Subcutaneous abdominal adipose tissue (tissue), 5 donors: Measurements from ENCODE around the gene G3BP1.
A peak's percentile ranks its signal among the peaks of the same experiment; 100 is the strongest.
"Not testable (repeated sequence)": the region's sequence is repeated elsewhere in the genome, so short reads cannot be mapped to it uniquely, and the experiment has no call there.

ENCODE experiments used
- H3K27ac ChIP-seq: one replicate; pipeline ENCODE4 v1.7.0; 2013; ENCODE audit warnings: low read depth, mild to moderate bottlenecking, inconsistent platforms, low read length, moderate library complexity
- H3K27me3 ChIP-seq, 5 donors: one replicate each; pipeline ENCODE4 v1.7.0; 2013; ENCODE audit warnings: low read length in 5 of 5, inconsistent platforms in 1 of 5; ENCODE audit not compliant: control insufficient read depth in 5 of 5, insufficient read depth in 4 of 5
- H3K36me3 ChIP-seq, 5 donors: one replicate each; pipeline ENCODE4 v1.7.0; 2013; ENCODE audit warnings: low read length in 5 of 5; ENCODE audit not compliant: control insufficient read depth in 5 of 5, insufficient read depth in 5 of 5
- H3K4me1 ChIP-seq, 5 donors: one replicate each; pipeline ENCODE4 v1.7.0; 2013; ENCODE audit warnings: low read length in 5 of 5, mild to moderate bottlenecking in 3 of 5, moderate library complexity in 1 of 5; ENCODE audit not compliant: control insufficient read depth in 5 of 5, insufficient read depth in 5 of 5
- H3K4me3 ChIP-seq, 5 donors: one replicate each; pipeline ENCODE4 v1.7.0; 2013; ENCODE audit warnings: low read length in 5 of 5, low read depth in 1 of 5
- H3K9ac ChIP-seq, 5 donors: one replicate each; pipeline ENCODE4 v1.7.0; 2013; ENCODE audit warnings: low read length in 5 of 5, mild to moderate bottlenecking in 4 of 5, moderate library complexity in 3 of 5
- H3K9me3 ChIP-seq, 5 donors: one replicate each; pipeline ENCODE4 v1.7.0; 2013; ENCODE audit warnings: low read length in 5 of 5; ENCODE audit not compliant: control insufficient read depth in 5 of 5
- donor health status: healthy.
- donor health status: healthy.
- donor health status: healthy.
- donor health status: healthy.
- donor health status: healthy.

G3BP1 gene

GRCh38 chr5:151770383-151771258 lies 1.1 kb upstream of the G3BP1 start:
- Histone ChIP-seq H3K4me1 (peaks cover 6 to 51% (median 47%) of the 10 kb centered on the region in 5 donors), H3K4me3 (peak overlapping the region; percentile 74 to 87 (median 78)), H3K27ac (peak overlapping the region; percentile 97), H3K27me3 (no peaks in the 10 kb centered on the region), H3K36me3 (no peaks in the 10 kb centered on the region), H3K9me3 (no peaks in the 10 kb centered on the region), H3K9ac (peak overlapping the region; percentile 73 to 93 (median 89))

DNA sequence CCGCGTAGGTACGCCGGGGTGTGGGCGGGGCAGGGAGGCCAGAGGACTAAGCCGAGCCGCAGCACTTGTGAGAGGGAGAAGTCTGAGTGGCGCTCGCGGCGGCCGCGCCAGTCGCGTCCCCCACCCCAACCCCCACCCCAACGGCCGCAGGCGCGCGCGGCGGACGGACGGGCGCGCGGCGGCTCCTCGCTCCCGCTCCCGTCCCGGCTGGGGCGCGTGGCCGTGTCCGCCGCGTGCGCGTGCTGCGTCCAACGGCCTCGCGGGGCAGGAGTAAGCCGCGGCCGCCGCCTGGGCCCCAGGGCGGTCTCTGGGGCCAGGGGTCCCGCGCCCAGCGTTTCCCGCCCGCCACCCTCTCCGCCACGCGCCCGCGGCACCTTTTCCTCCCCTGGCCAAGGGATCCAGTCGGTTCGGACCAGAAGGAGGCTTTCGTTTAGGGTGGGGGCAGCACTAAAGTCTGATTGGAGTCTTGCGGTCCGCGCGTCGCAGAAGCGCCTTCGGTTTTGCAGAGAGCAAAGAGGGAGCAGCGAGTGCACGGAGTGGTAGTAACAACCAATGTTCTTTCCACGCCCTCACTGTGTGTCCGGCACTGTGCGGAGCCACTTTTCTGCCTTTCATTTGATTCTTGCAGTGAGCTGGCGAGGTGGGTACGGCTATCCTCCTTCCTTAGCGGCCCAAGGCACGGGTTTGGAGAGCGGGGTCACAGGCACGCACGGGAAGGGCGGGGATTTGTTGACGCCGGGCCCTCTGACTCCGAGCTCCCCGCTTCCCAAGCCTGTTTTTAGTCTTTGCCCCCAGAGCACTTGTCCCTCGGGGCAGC lies 483 bp downstream of the G3BP1 start:
- H3K36me3 ChIP-seq: peaks cover 0 to under 1% (median 0%) of the 10 kb centered on the region in 5 donors
- peak overlapping the region; percentile 99 for H3K27ac ChIP-seq
- H3K27me3 ChIP-seq: no peaks in the 10 kb centered on the region
- peaks cover 6 to 58% (median 55%) of the 10 kb centered on the region in 5 donors for H3K4me1 ChIP-seq
- peak overlapping the region; percentile 82 to 95 (median 90) for H3K9ac ChIP-seq
- H3K4me3 ChIP-seq: peak overlapping the region; percentile 69 to 98 (median 94)
- H3K9me3 ChIP-seq: no peaks in the 10 kb centered on the region

DNA sequence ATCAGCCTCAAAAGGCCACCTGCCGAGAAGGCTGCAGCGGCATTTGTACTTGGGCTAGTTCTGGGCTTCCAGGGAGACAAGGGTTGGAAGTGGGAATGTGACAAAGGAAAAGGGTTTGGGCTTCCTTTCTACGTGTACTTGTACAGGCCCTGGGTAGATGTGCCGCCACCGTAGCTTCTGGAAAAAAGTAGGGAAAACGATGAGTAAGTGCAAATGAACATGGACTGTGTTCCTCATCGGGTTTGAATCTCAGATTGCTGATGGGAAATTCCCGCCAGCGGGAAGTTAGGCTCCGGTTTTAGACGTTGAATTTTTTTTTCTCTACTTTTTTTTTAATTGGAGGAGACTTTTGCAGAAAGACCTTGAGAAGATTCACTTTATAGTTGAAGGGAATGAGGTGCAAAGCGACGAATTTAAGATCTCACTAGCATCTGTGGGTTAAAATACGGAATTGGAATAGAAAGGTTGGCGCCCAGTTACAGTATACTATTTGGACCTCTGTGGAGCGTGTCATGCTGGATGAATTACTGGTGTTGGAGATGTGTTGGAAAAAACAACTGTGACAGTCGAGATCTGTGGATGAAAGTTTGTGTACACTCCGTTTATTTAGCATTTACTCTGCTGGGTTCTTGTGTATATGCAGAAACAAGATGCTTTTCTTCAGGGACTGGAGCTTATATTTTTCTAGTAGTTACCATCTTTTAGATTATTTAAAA lies 1.2 kb downstream of the G3BP1 start:
- peak overlapping the region; percentile 99 for H3K27ac ChIP-seq
- peak overlapping the region; percentile 75 to 95 (median 90) for H3K9ac ChIP-seq
- no peaks in the 10 kb centered on the region for H3K9me3 ChIP-seq
- peak overlapping the region; percentile 69 to 98 (median 94) for H3K4me3 ChIP-seq
- no peaks in the 10 kb centered on the region for H3K27me3 ChIP-seq
- peaks cover 6 to 65% (median 60%) of the 10 kb centered on the region in 5 donors for H3K4me1 ChIP-seq
- peaks cover 0 to 8% (median 0%) of the 10 kb centered on the region in 5 donors for H3K36me3 ChIP-seq

DNA sequence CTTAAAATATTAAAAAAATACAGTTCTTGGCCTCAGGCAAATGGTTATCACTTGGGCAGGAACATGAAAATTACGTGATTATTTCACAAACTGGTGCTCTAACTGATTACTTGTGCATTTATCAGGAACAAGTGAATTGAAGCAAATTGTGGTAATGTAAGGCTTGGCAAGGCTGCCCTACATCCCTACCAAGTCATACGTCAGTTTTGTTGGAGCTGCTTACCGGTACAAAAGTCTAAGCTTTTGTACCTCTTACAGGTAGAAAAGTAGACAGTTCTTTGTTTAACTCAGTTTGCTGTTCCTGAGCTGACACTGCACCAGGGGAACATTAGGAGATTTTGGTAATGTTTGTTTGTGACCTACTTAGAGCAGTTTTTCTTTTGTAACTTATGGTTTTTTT lies 2.2 kb downstream of the G3BP1 start:
- peaks cover 0 to 9% (median 0%) of the 10 kb centered on the region in 5 donors for H3K36me3 ChIP-seq

GRCh38 chr5:151775025-151775606 lies 3.4 kb downstream of the G3BP1 start:
- Histone ChIP-seq H3K36me3 (peaks cover 0 to 9% (median 0%) of the 10 kb centered on the region in 5 donors), H3K27ac (peak overlapping the region; percentile 99), H3K27me3 (no peaks in the 10 kb centered on the region), H3K4me3 (peak overlapping the region in 2 of 5 donors; percentile 16 to 17), H3K4me1 (peaks cover 6 to 65% (median 62%) of the 10 kb centered on the region in 5 donors), H3K9me3 (no peaks in the 10 kb centered on the region), H3K9ac (no peak overlapping the region)

More for the DNA sequence above, 2.2 kb downstream of the G3BP1 start:
- Histone ChIP-seq H3K27ac (peak overlapping the region; percentile 99), H3K27me3 (no peaks in the 10 kb centered on the region), H3K9ac (peak overlapping the region in 4 of 5 donors; percentile 40 to 94 (median 68)), H3K4me1 (peaks cover 6 to 65% (median 60%) of the 10 kb centered on the region in 5 donors), H3K9me3 (no peaks in the 10 kb centered on the region), H3K4me3 (peak overlapping the region; percentile 36 to 98 (median 94))

DNA sequence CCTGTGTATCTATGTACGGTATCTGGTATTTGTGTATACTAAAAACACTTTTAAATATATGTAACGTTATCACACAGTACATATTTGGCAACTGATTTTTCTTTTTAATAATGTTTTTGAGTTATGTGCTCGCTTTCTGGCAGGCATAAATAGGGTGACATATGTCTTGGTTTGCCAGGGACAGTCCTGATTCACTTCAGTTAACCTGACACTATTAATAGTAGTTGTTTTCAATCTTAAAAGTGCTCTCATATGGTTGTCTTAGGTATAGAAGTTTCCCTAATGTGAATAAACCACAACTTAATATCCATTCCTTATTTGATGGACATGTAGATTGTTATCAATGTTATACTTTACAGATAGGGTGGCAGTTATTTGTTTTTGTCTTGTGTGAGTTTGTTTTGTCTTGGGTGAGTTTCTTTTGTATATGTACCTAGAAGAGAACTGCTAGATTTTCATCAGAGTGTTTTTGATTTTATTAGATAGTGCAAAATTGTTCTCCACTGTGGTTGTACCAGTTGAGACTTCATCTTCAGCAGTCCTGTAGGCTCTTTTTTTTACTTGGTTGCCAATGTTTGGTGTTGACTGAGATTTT lies 7.9 kb downstream of the G3BP1 start:
- Histone ChIP-seq H3K9ac (peak overlapping the region in 1 of 5 donors; percentile 3), H3K27ac (no peak overlapping the region), H3K4me3 (no peak overlapping the region), H3K36me3 (peaks cover 0 to 9% (median 0%) of the 10 kb centered on the region in 5 donors), H3K27me3 (no peaks in the 10 kb centered on the region), H3K9me3 (no peaks in the 10 kb centered on the region), H3K4me1 (peaks cover 2 to 42% (median 39%) of the 10 kb centered on the region in 5 donors)

DNA sequence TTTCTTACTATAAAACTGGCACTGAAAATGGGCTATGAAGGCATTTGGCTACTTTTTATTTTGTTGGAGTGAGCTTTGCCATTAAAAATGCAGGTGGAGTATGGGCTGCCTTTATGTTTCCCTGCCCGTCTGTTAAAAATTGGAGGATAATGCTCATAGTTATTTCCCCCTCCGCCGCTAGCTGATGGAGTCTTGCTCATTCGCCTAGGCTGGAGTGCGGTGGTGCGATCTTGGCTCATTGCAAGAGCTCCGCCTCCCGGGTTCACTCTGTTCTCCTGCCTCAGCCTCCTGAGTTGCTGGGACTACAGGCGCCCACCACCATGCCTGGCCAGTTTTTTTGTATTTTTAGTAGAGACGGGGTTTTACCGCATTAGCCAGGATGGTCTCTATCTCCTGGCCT lies 8.6 kb downstream of the G3BP1 start:
- Histone ChIP-seq H3K9ac (no peak overlapping the region), H3K4me3 (no peak overlapping the region), H3K36me3 (peaks cover 0 to 9% (median 0%) of the 10 kb centered on the region in 5 donors), H3K4me1 (peaks cover 2 to 36% (median 33%) of the 10 kb centered on the region in 5 donors), H3K27ac (no peak overlapping the region), H3K27me3 (no peaks in the 10 kb centered on the region), H3K9me3 (no peaks in the 10 kb centered on the region)

GRCh38 chr5:151781201-151781600 lies 9.4 kb downstream of the G3BP1 start:
- Histone ChIP-seq H3K9ac (no peak overlapping the region), H3K27me3 (no peaks in the 10 kb centered on the region), H3K27ac (no peak overlapping the region), H3K4me3 (no peak overlapping the region), H3K36me3 (peaks cover 0 to 9% (median 0%) of the 10 kb centered on the region in 5 donors), H3K9me3 (no peaks in the 10 kb centered on the region), H3K4me1 (peaks cover 2 to 28% (median 25%) of the 10 kb centered on the region in 5 donors)

DNA sequence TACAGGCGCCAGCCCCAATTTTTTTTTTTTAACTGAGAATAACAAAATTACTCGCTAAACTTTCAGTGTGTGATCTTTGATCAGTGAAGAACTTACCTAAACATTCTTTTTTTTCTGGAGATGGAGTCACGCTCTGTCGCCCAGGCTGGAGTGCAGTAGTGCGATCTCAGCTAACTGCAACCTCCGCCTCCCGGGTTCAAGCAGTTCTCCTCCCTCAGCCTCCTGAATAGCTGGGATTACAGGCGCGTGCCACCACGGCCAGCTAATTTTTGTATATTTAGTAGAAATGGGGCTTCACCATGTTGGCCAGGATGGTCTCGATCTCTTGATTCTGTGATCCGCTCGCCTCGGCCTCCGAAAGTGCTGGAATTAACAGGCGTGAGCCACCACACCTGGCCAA lies 11.9 kb downstream of the G3BP1 start:
- not testable (repeated sequence) for H3K4me3 ChIP-seq, H3K9ac ChIP-seq, H3K27me3 ChIP-seq, H3K9me3 ChIP-seq, H3K27ac ChIP-seq
- peaks cover 3 to 16% (median 11%) of the 10 kb centered on the region in 5 donors for H3K36me3 ChIP-seq
- peaks cover 2 to 18% (median 16%) of the 10 kb centered on the region in 5 donors for H3K4me1 ChIP-seq
